ENCODE measurements around the gene SLC22A3. TPM values are rescaled to one million over a fixed set of nuclear protein-coding genes. Genes with fewer than 3 reads are reported as not detected.

SLC22A3 gene
- total and polyA plus RNA-seq, 2 of the 13 experiments (the other 11 are each of a cell fraction or from before 2014, with no cell fraction given), result 12.0 to 31.5 TPM

DNA sequence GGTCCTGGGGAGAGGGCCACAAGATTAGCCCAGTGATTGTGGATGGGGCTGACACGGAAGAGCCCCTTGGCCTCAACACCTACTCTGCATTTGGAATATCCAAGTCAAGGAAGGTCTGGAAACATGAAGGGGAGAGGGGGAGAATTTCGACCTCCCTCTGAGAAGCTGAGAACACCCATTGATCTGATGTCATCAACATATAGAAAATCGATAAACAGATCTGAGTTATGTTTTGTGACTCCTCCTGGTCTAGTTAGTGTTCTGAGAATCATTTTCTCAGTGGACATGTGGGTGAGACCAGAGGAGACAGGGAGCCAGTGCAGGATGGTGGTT lies 108.0 kb downstream of the SLC22A3 start (continued):
- no peak for TF ChIP-seq ZFP1 (CRISPR knock-in tag; IDR thresholded peaks at IDR 0.05)
- no peak for TF ChIP-seq TGIF2 (CRISPR knock-in tag; IDR thresholded peaks at IDR 0.05)
- peak; percentile 25; the same call in 1 of the 2 replicates for TF ChIP-seq KAT2B (IDR thresholded peaks at IDR 0.05; ENCODE audit: borderline replicate concordance, low read depth, low read length)
- TF ChIP-seq SALL2 (CRISPR knock-in tag; IDR thresholded peaks at IDR 0.05), result no peak
- TF ChIP-seq, protein P1, sequence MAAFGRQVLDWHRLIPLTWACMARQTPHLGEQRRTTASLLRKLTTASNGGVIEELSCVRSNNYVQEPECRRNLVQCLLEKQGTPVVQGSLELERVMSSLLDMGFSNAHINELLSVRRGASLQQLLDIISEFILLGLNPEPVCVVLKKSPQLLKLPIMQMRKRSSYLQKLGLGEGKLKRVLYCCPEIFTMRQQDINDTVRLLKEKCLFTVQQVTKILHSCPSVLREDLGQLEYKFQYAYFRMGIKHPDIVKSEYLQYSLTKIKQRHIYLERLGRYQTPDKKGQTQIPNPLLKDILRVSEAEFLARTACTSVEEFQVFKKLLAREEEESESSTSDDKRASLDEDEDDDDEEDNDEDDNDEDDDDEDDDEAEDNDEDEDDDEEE (CRISPR knock-in tag; IDR thresholded peaks at IDR 0.05), result 0 out of 2 replicates have a peak, but pooled peaks have one; percentile 67
- no peak for TF ChIP-seq TOE1 (CRISPR knock-in tag; IDR thresholded peaks at IDR 0.05)
- TF ChIP-seq ETV5 (CRISPR knock-in tag; IDR thresholded peaks at IDR 0.05; ENCODE audit: borderline replicate concordance), result peak; percentile 2; the same call in 1 of the 2 replicates
- no peak for TF ChIP-seq ZNF746 (CRISPR knock-in tag; IDR thresholded peaks at IDR 0.05)

DNA sequence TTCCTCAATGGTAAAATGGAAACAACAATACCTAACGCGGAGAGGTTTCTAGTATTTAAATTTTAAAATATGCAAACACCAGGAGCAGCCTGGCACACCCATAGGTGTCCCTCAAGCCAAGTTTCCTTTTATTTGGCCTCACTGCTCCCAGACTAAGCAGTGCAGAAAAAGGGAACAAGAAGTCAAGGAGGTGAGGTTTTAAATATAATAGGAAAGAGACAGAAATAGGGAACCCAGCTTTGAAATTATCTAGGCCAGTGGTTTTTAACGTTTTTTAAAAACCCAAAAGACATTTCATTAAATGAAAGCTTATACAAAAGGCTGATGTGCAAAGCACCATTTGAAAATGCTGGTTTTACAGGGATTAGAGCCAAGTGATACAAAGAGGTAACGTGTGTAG lies 109.6 kb downstream of the SLC22A3 start:
- Histone ChIP-seq H3K27me3 (ENCODE audit: control insufficient read depth in 1 of 2, insufficient read depth in 2 of 2, low read length in 2 of 2) (no peaks in the 10 kb centered on the region), H3K79me2 (ENCODE audit: insufficient read depth, low read length) (no peaks in the 10 kb centered on the region), H3K36me3 (replicated peaks in 1 of 2; ENCODE audit: control insufficient read depth in 1 of 2, insufficient read depth in 2 of 2, low read length in 2 of 2) (no peaks in the 10 kb centered on the region; a peak in 1 of 5 replicates), H3K27ac (ENCODE audit: extremely low read length, insufficient read depth, low read length) (no peak overlapping the region), H3K4me1 (ENCODE audit: insufficient read depth, low read length) (peaks cover 8% of the 10 kb centered on the region), H3K4me3 (replicated peaks in 1 of 3; ENCODE audit: insufficient read depth in 1 of 3, low read depth in 2 of 3, low read length in 3 of 3) (no peak overlapping the region), H3K9ac (ENCODE audit: insufficient read depth, low read depth, low read length) (no peak overlapping the region), H4K20me1 (ENCODE audit: insufficient read depth, low read length) (no peaks in the 10 kb centered on the region), H3K4me2 (ENCODE audit: low read depth, low read length) (no peak overlapping the region), H3K9me3 (ENCODE audit: low read length) (no peaks in the 10 kb centered on the region), H2AFZ (ENCODE audit: low read length) (no peak overlapping the region)
- ATAC-seq, result no peak
- TF ChIP-seq LCORL (IDR thresholded peaks at IDR 0.05) (no peak), LCORL (CRISPR knock-in tag; IDR thresholded peaks at IDR 0.05) (no peak), REPIN1 (CRISPR knock-in tag; IDR thresholded peaks at IDR 0.05; ENCODE audit: borderline replicate concordance, low read depth) (no peak), ZNF30 (CRISPR knock-in tag; IDR thresholded peaks at IDR 0.05) (no peak), ZNF672 (CRISPR knock-in tag; IDR thresholded peaks at IDR 0.05) (no peak), ZNF75D (CRISPR knock-in tag; IDR thresholded peaks at IDR 0.05; ENCODE audit: borderline replicate concordance) (no peak)
- TF ChIP-seq, protein P2, sequence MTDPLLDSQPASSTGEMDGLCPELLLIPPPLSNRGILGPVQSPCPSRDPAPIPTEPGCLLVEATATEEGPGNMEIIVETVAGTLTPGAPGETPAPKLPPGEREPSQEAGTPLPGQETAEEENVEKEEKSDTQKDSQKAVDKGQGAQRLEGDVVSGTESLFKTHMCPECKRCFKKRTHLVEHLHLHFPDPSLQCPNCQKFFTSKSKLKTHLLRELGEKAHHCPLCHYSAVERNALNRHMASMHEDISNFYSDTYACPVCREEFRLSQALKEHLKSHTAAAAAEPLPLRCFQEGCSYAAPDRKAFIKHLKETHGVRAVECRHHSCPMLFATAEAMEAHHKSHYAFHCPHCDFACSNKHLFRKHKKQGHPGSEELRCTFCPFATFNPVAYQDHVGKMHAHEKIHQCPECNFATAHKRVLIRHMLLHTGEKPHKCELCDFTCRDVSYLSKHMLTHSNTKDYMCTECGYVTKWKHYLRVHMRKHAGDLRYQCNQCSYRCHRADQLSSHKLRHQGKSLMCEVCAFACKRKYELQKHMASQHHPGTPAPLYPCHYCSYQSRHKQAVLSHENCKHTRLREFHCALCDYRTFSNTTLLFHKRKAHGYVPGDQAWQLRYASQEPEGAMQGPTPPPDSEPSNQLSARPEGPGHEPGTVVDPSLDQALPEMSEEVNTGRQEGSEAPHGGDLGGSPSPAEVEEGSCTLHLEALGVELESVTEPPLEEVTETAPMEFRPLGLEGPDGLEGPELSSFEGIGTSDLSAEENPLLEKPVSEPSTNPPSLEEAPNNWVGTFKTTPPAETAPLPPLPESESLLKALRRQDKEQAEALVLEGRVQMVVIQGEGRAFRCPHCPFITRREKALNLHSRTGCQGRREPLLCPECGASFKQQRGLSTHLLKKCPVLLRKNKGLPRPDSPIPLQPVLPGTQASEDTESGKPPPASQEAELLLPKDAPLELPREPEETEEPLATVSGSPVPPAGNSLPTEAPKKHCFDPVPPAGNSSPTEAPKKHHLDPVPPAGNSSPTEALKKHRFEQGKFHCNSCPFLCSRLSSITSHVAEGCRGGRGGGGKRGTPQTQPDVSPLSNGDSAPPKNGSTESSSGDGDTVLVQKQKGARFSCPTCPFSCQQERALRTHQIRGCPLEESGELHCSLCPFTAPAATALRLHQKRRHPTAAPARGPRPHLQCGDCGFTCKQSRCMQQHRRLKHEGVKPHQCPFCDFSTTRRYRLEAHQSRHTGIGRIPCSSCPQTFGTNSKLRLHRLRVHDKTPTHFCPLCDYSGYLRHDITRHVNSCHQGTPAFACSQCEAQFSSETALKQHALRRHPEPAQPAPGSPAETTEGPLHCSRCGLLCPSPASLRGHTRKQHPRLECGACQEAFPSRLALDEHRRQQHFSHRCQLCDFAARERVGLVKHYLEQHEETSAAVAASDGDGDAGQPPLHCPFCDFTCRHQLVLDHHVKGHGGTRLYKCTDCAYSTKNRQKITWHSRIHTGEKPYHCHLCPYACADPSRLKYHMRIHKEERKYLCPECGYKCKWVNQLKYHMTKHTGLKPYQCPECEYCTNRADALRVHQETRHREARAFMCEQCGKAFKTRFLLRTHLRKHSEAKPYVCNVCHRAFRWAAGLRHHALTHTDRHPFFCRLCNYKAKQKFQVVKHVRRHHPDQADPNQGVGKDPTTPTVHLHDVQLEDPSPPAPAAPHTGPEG (CRISPR knock-in tag; IDR thresholded peaks at IDR 0.05), result no peak
- 54% methylated on average over 4 of the region's 4 CpGs for WGBS (ENCODE audit: low lambda C conversion rate)
- FAIRE-seq, result no peak
- no TSS peak for BruUV-seq (replicated peaks)
- ChIA-PET CTCF (ENCODE audit: low intra/inter-chr PET ratio, low total read pairs) (no interaction called here), POLR2A (no interaction called here)
- DNase-seq (ENCODE audit: low spot score), result no peak
- in situ Hi-C loops (cut with HindIII; ENCODE audit: extremely low pct_ligation_motif_present, low pct_unique_long_range_greater_than_20kb), result loop anchor here (5.0 kb wide), 3 partner anchors 316 to 591 kb away; no protein-coding TSS in a partner anchor
- intact Hi-C loops (cut with micrococcal nuclease; ENCODE audit: unreplicated experiment), result loop anchor here (5.0 kb wide), 1 partner anchor 111 kb away; the partner anchor contains the start of gene SLC22A3

Data from HepG2 (cell line).